Smooth muscle cell (in vitro differentiated cells): ENCODE results near the gene CYP24A1. TPM values are rescaled to one million over a fixed set of nuclear protein-coding genes. Genes with fewer than 3 reads are reported as not detected.
A peak's percentile ranks its signal among the peaks of the same experiment; 100 is the strongest.

Source experiments
- DNase-seq: peaks from one replicate; lab custom pipeline; 2025; ENCODE audit not compliant: unreplicated experiment; lab: John Stamatoyannopoulos, UW
- H2AFZ ChIP-seq: fragments of 200-600 bp; sonication (generic); 2 replicates; pipeline ENCODE4 v1.6.0; 2016; ENCODE audit warnings: antibody characterized with exemption, low read depth, mild to moderate bottlenecking
- H3F3A ChIP-seq: fragments of 200-600 bp; sonication (generic); 2 replicates; pipeline ENCODE4 v1.6.0; 2017; ENCODE audit warnings: antibody characterized with exemption, low read depth
- H3K27ac ChIP-seq: fragments of 200-600 bp; sonication (generic); 2 replicates; pipeline ENCODE4 v1.5.1; 2016; ENCODE audit warnings: low read depth, mild to moderate bottlenecking
- H3K27me3 ChIP-seq: fragments of 200-600 bp; sonication (generic); 2 replicates; pipeline ENCODE4 v1.6.1; 2016; ENCODE audit warnings: low read depth, mild to moderate bottlenecking
- H3K36me3 ChIP-seq: fragments of 200-600 bp; sonication (generic); 2 replicates; pipeline ENCODE4 v1.5.1; 2016; ENCODE audit warnings: low read depth
- H3K4me1 ChIP-seq: fragments of 200-600 bp; sonication (generic); 2 replicates; pipeline ENCODE4 v1.5.1; 2016; ENCODE audit warnings: low read depth
- H3K4me2 ChIP-seq: fragments of 200-600 bp; sonication (generic); 2 replicates; pipeline ENCODE4 v1.6.0; 2016; ENCODE audit warnings: mild to moderate bottlenecking
- H3K4me3 ChIP-seq: fragments of 200-600 bp; sonication (generic); 2 replicates; pipeline ENCODE4 v1.5.1; 2016; ENCODE audit warnings: mild to moderate bottlenecking
- H3K79me2 ChIP-seq: fragments of 200-600 bp; sonication (generic); 2 replicates; pipeline ENCODE4 v1.6.0; 2016; ENCODE audit warnings: low read depth, mild to moderate bottlenecking
- H3K9ac ChIP-seq: fragments of 200-600 bp; sonication (generic); 2 replicates; pipeline ENCODE4 v1.6.0; 2016; ENCODE audit warnings: low read depth
- H3K9me3 ChIP-seq: fragments of 200-600 bp; sonication (generic); replicated peaks from 2 replicates; pipeline ENCODE4 v1.5.1; 2016; ENCODE audit warnings: low read depth
- H4K20me1 ChIP-seq: fragments of 200-600 bp; sonication (generic); 2 replicates; pipeline ENCODE4 v1.6.0; 2016; ENCODE audit warnings: low read depth
- WGBS: methylation state at CpG from one replicate; pipeline ENCODE4 v1.1.7; 2016; ENCODE audit warnings: low lambda C conversion rate; 5-methylcytosine and 5-hydroxymethylcytosine counted together
- polyA plus RNA-seq: library from polyadenylated mRNA; unstranded; fragments of >200 nt; fragmentation: Nextera tagmentation; extraction: Ambion mirVana; gene quantifications from 2 replicates; pipeline ENCODE4 v1.2.1, GENCODE V29; 2016
- total RNA-seq: library from RNA; depleted of rRNA; stranded (reverse); fragments of >200 nt; gene quantifications from 2 replicates; pipeline ENCODE4 v1.2.3, GENCODE V29; 2014
- TF ChIP-seq, protein P1 (sequence below): fragments of 200-600 bp; sonication (generic); IDR thresholded peaks from 2 replicates; pipeline ENCODE4 v1.5.1; 2017; ENCODE audit warnings: borderline replicate concordance, mild to moderate bottlenecking, antibody characterized with exemption; ENCODE audit not compliant: insufficient read depth, poor library complexity, severe bottlenecking

CYP24A1 gene
- total and polyA plus RNA-seq, 2 experiments from 2014 or later: 0.70 to 18.0 TPM

- WGBS: 93% methylated on average over 10 of the region's 10 CpGs
- H3K27ac ChIP-seq: no peak overlapping the region
- no peaks in the 10 kb centered on the region for H3K27me3 ChIP-seq
- H4K20me1 ChIP-seq: no peaks in the 10 kb centered on the region
- no peaks in the 10 kb centered on the region for H3K79me2 ChIP-seq
- DNase-seq: no peak
- H2AFZ ChIP-seq: no peak overlapping the region
- H3K36me3 ChIP-seq: no peaks in the 10 kb centered on the region
- H3F3A ChIP-seq: no peaks in the 10 kb centered on the region
- H3K9me3 ChIP-seq: no peaks in the 10 kb centered on the region
- H3K4me3 ChIP-seq: no peak overlapping the region
- TF ChIP-seq, protein P1, sequence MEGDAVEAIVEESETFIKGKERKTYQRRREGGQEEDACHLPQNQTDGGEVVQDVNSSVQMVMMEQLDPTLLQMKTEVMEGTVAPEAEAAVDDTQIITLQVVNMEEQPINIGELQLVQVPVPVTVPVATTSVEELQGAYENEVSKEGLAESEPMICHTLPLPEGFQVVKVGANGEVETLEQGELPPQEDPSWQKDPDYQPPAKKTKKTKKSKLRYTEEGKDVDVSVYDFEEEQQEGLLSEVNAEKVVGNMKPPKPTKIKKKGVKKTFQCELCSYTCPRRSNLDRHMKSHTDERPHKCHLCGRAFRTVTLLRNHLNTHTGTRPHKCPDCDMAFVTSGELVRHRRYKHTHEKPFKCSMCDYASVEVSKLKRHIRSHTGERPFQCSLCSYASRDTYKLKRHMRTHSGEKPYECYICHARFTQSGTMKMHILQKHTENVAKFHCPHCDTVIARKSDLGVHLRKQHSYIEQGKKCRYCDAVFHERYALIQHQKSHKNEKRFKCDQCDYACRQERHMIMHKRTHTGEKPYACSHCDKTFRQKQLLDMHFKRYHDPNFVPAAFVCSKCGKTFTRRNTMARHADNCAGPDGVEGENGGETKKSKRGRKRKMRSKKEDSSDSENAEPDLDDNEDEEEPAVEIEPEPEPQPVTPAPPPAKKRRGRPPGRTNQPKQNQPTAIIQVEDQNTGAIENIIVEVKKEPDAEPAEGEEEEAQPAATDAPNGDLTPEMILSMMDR: no peak
- H3K4me1 ChIP-seq: peaks cover 8% of the 10 kb centered on the region
- no peak overlapping the region for H3K4me2 ChIP-seq
- H3K9ac ChIP-seq: no peak overlapping the region
These were observed 11.3 kb upstream of the CYP24A1 start for GRCh38 chr20:54184904-54185626.

- TF ChIP-seq, protein P1: no peak
- no peak overlapping the region for H3K4me2 ChIP-seq
- 51% methylated on average over 3 of the region's 3 CpGs for WGBS
- H3F3A ChIP-seq: no peaks in the 10 kb centered on the region
- peak overlapping the region; percentile 47 for H2AFZ ChIP-seq
- no peaks in the 10 kb centered on the region for H3K9me3 ChIP-seq
- no peak overlapping the region for H3K9ac ChIP-seq
- no peak overlapping the region for H3K27ac ChIP-seq
- H3K27me3 ChIP-seq: no peaks in the 10 kb centered on the region
- no peaks in the 10 kb centered on the region for H3K36me3 ChIP-seq
- H3K4me3 ChIP-seq: no peak overlapping the region
- no peak for DNase-seq
- H3K4me1 ChIP-seq: peaks cover 8% of the 10 kb centered on the region
- no peaks in the 10 kb centered on the region for H3K79me2 ChIP-seq
- no peaks in the 10 kb centered on the region for H4K20me1 ChIP-seq
These were observed 10.3 kb upstream of the CYP24A1 start for GRCh38 chr20:54184071-54184470.

DNA sequence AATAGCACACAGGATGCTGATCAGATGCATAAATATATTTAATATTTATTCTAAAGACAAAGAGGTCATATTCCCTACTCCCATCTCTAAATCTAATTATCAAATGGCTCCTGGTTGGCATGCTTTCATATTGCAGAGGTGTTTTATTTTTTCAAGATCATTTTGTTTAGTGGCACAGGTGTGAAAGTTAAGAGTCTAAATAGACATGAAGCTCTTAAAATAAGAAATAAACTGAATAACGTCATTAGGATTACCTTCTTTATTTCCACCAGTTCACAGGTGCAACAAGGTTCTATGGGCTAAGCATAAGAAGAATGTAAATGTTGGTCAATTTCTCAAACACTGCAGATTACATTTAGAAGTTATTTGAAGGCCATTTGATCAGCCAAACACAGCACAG lies 7.1 kb upstream of the CYP24A1 start:
- no peaks in the 10 kb centered on the region for H4K20me1 ChIP-seq
- no peak overlapping the region for H3K9ac ChIP-seq
- H2AFZ ChIP-seq: no peak overlapping the region
- WGBS: 100% methylated on average over 1 of the region's 1 CpG
- H3K9me3 ChIP-seq: no peaks in the 10 kb centered on the region
- no peak for DNase-seq
- H3K27ac ChIP-seq: no peak overlapping the region
- no peaks in the 10 kb centered on the region for H3K27me3 ChIP-seq
- no peak overlapping the region for H3K4me2 ChIP-seq
- H3K4me1 ChIP-seq: peaks cover 8% of the 10 kb centered on the region
- H3K4me3 ChIP-seq: no peak overlapping the region
- peaks cover 4% of the 10 kb centered on the region for H3F3A ChIP-seq
- no peaks in the 10 kb centered on the region for H3K79me2 ChIP-seq
- TF ChIP-seq, protein P1: no peak
- H3K36me3 ChIP-seq: no peaks in the 10 kb centered on the region

GRCh38 chr20:54179946-54180345 lies 6.2 kb upstream of the CYP24A1 start:
- H3F3A ChIP-seq: peaks cover 4% of the 10 kb centered on the region

More at GRCh38 chr20:54179946-54180345, 6.2 kb upstream of the CYP24A1 start:
- Histone ChIP-seq H3K27ac (no peak overlapping the region), H3K27me3 (peaks cover 7% of the 10 kb centered on the region), H4K20me1 (no peaks in the 10 kb centered on the region), H2AFZ (no peak overlapping the region), H3K4me2 (no peak overlapping the region), H3K36me3 (no peaks in the 10 kb centered on the region), H3K4me1 (peaks cover 12% of the 10 kb centered on the region), H3K4me3 (no peak overlapping the region), H3K79me2 (no peaks in the 10 kb centered on the region), H3K9ac (no peak overlapping the region), H3K9me3 (no peaks in the 10 kb centered on the region)
- WGBS: 74% methylated on average over 2 of the region's 2 CpGs
- TF ChIP-seq, protein P1: no peak
- DNase-seq: no peak
